Fibroblast of skin of right quadriceps (primary cell): ENCODE data around the gene PDE2A.

Experiments used
- DNase-seq: peaks from one replicate; pipeline ENCODE4 v3.0.0-alpha.2; 2013

PDE2A gene

GRCh38 chr11:72673943-72674828, at the start of gene PDE2A:
Gene PDE2A (minus strand): TSS chr11:72674422. CDS start chr11:72674207, 215 bp downstream.
- DNase-seq: no peak

GRCh38 chr11:72723508-72723907, 49.3 kb upstream of the PDE2A start:
- no peak for DNase-seq

GRCh38 chr11:72722050-72722748, 48.0 kb upstream of the PDE2A start:
- peak; percentile 90 for DNase-seq

- DNase-seq: no peak
These were observed 47.4 kb upstream of the PDE2A start for GRCh38 chr11:72721689-72722049.

- no peak for DNase-seq
These were observed 47.1 kb upstream of the PDE2A start for GRCh38 chr11:72721276-72721675.

GRCh38 chr11:72720784-72721183, 46.6 kb upstream of the PDE2A start:
- DNase-seq: no peak

- no peak for DNase-seq
These were observed 45.8 kb upstream of the PDE2A start for GRCh38 chr11:72720047-72720446.

- no peak for DNase-seq
These were observed 45.3 kb upstream of the PDE2A start for GRCh38 chr11:72719551-72719950.

GRCh38 chr11:72719144-72719543, 44.9 kb upstream of the PDE2A start:
- no peak for DNase-seq

- DNase-seq: no peak
These were observed 43.9 kb upstream of the PDE2A start for GRCh38 chr11:72718101-72718501.

- no peak for DNase-seq
These were observed 42.7 kb upstream of the PDE2A start for GRCh38 chr11:72716788-72717435.

GRCh38 chr11:72716290-72716689, 42.1 kb upstream of the PDE2A start:
- DNase-seq: no peak

GRCh38 chr11:72712841-72713240, 38.6 kb upstream of the PDE2A start:
- DNase-seq: no peak

GRCh38 chr11:72712168-72712751, 38.0 kb upstream of the PDE2A start:
- no peak for DNase-seq

GRCh38 chr11:72711141-72711540, 36.9 kb upstream of the PDE2A start:
- DNase-seq: no peak

GRCh38 chr11:72710278-72710677, 36.1 kb upstream of the PDE2A start:
- no peak for DNase-seq

- no peak for DNase-seq
These were observed 35.4 kb upstream of the PDE2A start for GRCh38 chr11:72709478-72710238.

- DNase-seq: no peak
These were observed 32.8 kb upstream of the PDE2A start for GRCh38 chr11:72707032-72707431.

GRCh38 chr11:72706579-72706978, 32.4 kb upstream of the PDE2A start:
- DNase-seq: no peak

GRCh38 chr11:72705442-72706365, 31.5 kb upstream of the PDE2A start:
- DNase-seq: no peak

- DNase-seq: no peak
These were observed 30.6 kb upstream of the PDE2A start for GRCh38 chr11:72704783-72705265.
